Epithelial cell of esophagus (primary cell): ENCODE data around the gene MEGF6.

Source experiments
- DNase-seq: peaks from one replicate; pipeline ENCODE4 v3.0.0; 2010; ENCODE audit warnings: low read depth
- H3K4me3 ChIP-seq: 2 replicates; pipeline ENCODE4 v1.5.1; 2011; ENCODE audit warnings: mild to moderate bottlenecking, low read length, control low read depth
- TF ChIP-seq, protein P1 (sequence below): IDR thresholded peaks from 2 replicates; pipeline ENCODE4 v1.5.1; 2011; ENCODE audit warnings: low read depth, mild to moderate bottlenecking, low read length, control low read depth, inconsistent platforms; ENCODE audit not compliant: insufficient read depth; ENCODE audit errors: missing control alignments

The MEGF6 gene

DNA sequence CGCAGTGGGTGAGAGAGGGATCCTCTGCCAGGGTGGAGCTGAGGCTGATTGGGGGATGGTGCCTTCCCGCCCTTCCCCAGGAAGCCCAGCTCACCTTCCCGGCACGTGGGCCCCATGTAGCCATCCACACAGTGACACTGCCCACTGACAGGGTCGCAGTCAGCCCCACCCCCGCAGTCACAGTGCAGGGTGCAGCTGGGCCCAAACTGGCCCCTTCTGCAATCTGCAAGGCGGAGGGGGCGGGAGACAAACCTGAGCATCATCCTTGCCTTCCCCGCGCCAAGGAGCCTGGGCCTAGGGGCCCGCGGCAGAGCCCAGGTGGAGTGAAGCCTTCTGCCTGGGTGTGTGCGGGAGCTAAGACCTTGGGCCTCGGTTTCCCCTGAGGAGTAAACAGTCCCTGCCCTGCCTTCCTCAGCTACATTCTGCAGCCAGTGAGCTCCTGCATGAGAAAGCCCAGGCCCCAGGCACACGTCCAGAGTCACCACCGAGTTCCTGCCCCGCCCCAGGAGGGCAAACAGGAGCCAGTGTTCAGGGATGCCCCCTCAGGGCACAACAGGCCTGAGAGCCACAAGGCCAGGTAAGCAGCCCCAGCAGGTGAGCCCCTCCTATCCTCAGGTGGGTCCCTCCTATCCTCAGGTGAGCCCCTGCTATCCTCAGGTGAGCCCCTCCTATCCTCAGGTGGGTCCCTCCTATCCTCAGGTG lies 118.6 kb downstream of the MEGF6 start:
- TF ChIP-seq, protein P1, sequence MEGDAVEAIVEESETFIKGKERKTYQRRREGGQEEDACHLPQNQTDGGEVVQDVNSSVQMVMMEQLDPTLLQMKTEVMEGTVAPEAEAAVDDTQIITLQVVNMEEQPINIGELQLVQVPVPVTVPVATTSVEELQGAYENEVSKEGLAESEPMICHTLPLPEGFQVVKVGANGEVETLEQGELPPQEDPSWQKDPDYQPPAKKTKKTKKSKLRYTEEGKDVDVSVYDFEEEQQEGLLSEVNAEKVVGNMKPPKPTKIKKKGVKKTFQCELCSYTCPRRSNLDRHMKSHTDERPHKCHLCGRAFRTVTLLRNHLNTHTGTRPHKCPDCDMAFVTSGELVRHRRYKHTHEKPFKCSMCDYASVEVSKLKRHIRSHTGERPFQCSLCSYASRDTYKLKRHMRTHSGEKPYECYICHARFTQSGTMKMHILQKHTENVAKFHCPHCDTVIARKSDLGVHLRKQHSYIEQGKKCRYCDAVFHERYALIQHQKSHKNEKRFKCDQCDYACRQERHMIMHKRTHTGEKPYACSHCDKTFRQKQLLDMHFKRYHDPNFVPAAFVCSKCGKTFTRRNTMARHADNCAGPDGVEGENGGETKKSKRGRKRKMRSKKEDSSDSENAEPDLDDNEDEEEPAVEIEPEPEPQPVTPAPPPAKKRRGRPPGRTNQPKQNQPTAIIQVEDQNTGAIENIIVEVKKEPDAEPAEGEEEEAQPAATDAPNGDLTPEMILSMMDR, result no peak
- no peak for DNase-seq
- H3K4me3 ChIP-seq, result no peak overlapping the region

DNA sequence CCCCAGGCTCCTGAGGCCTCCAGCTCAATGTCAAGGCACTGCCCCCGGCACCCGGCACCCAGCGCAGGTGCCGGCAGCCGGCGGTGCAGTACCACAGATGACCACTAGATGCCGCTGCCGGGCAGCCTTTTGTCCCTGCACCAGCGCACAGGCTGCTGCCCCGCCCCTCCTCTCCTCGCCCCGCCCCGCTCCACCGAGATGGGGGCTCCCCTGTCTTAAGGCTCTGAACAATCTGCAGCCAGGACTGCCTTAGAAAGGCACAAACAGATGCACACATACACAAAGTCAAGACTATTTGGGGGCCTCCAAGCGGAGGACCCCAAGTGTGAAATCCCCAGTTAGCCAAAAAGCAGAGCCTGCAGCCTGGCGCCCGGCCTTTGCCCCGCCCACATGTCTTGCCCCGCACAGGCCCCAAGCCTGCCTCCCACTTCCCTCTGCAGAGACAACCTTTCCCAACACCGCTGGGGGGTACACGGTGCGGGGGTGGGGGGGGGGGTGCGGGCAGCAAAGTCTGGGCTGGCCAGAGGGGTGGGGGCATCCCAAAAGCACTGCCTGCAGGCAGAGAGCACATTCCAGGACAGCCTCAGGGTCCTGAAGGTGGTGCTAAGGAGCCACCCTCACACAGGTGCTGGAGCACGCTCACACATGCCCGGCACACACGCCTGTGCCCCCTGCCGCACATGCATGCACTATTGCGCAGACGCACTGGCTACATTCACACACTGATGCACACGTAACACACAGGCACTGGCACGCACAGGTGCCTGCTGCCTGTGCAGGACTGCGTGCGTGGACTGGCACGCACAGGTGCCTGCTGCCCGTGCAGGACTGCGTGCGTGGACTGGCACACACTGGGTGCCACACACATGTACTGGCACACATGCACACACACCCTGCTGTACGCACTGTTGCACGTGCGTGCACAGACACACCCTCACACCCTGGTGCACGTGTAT lies 119.7 kb downstream of the MEGF6 start:
- DNase-seq, result peak; percentile 48
- TF ChIP-seq, protein P1, result peak; percentile 88
- no peak overlapping the region for H3K4me3 ChIP-seq

DNA sequence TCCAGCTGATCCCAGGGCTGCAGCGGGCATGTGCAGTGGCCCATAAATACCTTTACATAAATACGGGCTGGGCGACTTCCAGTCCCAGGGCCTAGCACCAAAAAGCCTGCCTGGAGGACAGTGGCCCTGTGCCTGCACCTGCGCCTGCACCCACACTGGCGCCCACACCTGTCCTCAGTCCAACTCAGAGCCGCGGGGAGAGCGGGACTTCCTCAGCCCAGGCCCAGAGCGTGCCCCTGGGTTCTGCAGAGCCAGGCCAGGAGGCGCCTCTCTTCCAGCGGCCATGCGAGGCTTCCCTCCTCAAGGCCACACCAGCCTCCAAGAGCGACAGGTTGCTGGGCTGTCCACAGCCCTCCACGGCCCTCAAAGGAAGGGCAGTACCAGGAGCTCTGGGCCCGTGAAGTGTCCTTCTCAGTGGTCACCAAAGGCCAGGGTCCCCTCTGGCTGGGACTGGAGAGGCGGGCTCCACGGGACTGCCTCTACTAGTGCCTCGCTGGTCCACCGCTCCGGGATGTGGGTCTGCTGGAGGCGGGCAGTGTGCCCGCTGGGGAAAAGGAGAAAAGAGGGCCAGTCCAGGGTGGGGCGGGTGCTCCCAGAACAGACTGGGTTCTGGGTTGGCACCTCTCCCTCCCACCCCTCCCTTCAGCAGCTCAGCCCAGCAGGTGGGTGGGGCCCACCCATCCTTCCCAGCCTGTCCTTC lies 121.1 kb downstream of the MEGF6 start:
- no peak for DNase-seq
- TF ChIP-seq, protein P1, result no peak
- no peak overlapping the region for H3K4me3 ChIP-seq

DNA sequence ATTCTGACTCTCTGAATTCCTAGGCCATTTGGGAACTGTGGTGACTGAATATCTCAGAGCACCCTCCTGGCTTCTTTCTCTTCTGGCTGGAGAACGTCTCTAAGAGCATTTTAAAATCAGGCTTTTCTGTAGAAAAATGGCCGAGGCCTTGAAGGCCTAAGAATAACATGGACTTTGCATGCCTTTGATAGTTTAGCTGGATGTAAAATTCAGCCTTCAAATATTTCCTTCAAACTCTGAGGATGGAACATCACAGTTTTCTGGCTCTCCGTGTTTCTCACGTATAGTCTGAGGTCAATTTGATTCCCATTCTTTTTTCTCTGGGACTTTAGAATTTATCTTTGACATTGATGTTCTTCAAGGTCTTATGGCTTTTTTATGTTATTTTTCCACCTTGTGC lies 122.9 kb downstream of the MEGF6 start:
- no peak for DNase-seq
- TF ChIP-seq, protein P1, result no peak
- no peak overlapping the region for H3K4me3 ChIP-seq

DNA sequence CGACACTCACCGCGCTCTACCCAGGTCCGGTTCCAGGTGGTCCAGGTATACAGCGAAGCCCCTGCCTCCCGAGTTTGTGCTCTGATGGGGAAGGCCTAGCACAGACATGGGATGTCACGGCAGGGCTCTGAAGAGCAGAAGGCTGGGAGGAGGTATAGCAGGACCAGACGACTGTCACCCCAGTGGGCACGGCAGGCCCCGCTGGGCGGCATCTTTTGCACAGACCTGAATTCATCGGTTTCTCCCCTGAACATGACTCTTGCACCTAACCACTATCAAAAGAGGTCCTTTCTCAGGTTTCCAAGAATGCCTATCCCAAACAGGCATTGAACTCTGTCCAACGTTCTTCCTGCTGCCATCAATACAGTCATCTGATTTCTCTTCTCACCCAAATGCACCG lies 126.3 kb downstream of the MEGF6 start:
- H3K4me3 ChIP-seq, result no peak overlapping the region
- TF ChIP-seq, protein P1, result no peak
- no peak for DNase-seq

DNA sequence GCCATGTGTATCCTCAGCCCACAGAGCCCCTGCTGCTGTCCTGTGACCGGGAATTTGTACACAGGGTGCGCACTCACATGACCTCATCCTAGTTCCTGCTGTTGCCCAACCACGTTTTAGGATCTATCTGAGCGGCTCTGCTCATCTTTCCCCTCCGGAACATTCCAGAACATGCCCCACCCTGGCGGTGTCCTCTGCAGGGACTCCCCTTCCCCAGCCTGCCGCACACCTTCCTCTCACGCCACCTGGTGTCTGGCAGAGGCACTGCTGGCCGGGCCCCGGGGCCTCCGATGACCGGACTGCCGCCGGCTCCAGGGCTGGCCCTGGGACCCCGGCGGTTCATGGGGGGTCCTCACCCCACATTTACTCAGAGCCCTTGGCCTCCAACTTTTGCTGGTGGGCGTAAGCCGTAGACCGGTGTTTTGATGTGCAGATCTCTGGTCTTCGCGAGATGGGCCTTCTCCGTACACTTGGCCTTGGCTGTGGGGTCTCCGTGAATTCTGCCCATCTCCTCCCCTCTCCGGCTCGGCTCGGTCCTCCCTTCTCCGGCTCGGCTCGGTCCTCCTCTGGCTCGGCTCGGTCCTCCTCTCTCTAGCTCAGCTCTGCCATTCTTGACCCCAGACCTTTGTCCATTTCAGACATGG lies 127.4 kb downstream of the MEGF6 start:
- TF ChIP-seq, protein P1, result peak; percentile 90
- peak; percentile 48 for DNase-seq
- no peak overlapping the region for H3K4me3 ChIP-seq
